Neural cell (in vitro differentiated cells): ENCODE results near the gene UBXN10. TPM values are rescaled to one million over a fixed set of nuclear protein-coding genes. Genes with fewer than 3 reads are reported as not detected.

Source experiments
- H2AFZ ChIP-seq: fragments of 200-600, 300-800 bp; sonication (generic), shearing (Covaris generic); 2 replicates; pipeline ENCODE4 v1.6.0; 2014; ENCODE audit warnings: low read depth, mild to moderate bottlenecking, antibody characterized with exemption, low read length, moderate library complexity
- H3F3A ChIP-seq: fragments of 200-600 bp; shearing (Covaris generic); 2 replicates; pipeline ENCODE4 v1.6.1; 2016; ENCODE audit warnings: mild to moderate bottlenecking, moderate library complexity, mixed read lengths, antibody characterized with exemption, low read length; ENCODE audit not compliant: insufficient read depth, poor library complexity, severe bottlenecking
- H3K27ac ChIP-seq: fragments of 200-600, 300-800 bp; sonication (generic), shearing (Covaris generic); 2 replicates; pipeline ENCODE4 v1.5.1; 2014; ENCODE audit warnings: mild to moderate bottlenecking, low read length, moderate library complexity
- H3K27me3 ChIP-seq: fragments of 300-800, 200-600 bp; sonication (generic), shearing (Covaris generic); 2 replicates; pipeline ENCODE4 v1.6.0; 2014; ENCODE audit warnings: mild to moderate bottlenecking, low read depth, low read length, moderate library complexity; ENCODE audit not compliant: insufficient read depth
- H3K36me3 ChIP-seq: fragments of 300-800, 200-600 bp; sonication (generic), shearing (Covaris generic); 2 replicates; pipeline ENCODE4 v1.5.1; 2014; ENCODE audit warnings: mild to moderate bottlenecking, antibody characterized with exemption, low read length, moderate library complexity; ENCODE audit not compliant: insufficient read depth
- H3K4me2 ChIP-seq: fragments of 300-800, 200-600 bp; sonication (generic), shearing (Covaris generic); 2 replicates; pipeline ENCODE4 v1.6.0; 2014; ENCODE audit warnings: mild to moderate bottlenecking, low read length
- H3K4me3 ChIP-seq: fragments of 300-800, 200-600 bp; sonication (generic), shearing (Covaris generic); 2 replicates; pipeline ENCODE4 v1.5.1; 2014; ENCODE audit warnings: mild to moderate bottlenecking, low read length, moderate library complexity
- H3K79me2 ChIP-seq: fragments of 200-600 bp; shearing (Covaris generic); replicated peaks from 2 replicates; pipeline ENCODE4 v1.6.0; 2014; ENCODE audit warnings: mild to moderate bottlenecking, low read length, moderate library complexity; ENCODE audit not compliant: insufficient read depth
- H3K9ac ChIP-seq: fragments of 300-800, 200-600 bp; sonication (generic), shearing (Covaris generic); 2 replicates; pipeline ENCODE4 v1.6.1; 2016; ENCODE audit warnings: mild to moderate bottlenecking, low read length, mixed read lengths
- H3K9me2 ChIP-seq: fragments of 200-600 bp; shearing (Covaris generic); 2 replicates; pipeline ENCODE4 v1.6.1; 2016; ENCODE audit warnings: mild to moderate bottlenecking, low read length, mixed read lengths; ENCODE audit not compliant: insufficient read depth
- H3K9me3 ChIP-seq: fragments of 200-600, 300-800 bp; sonication (generic), shearing (Covaris generic); 2 replicates; pipeline ENCODE4 v1.6.1; 2016; ENCODE audit warnings: mild to moderate bottlenecking, mixed run types, low read length, moderate library complexity, mixed read lengths
- H4K20me1 ChIP-seq: fragments of 200-600 bp; shearing (Covaris generic); 2 replicates; pipeline ENCODE4 v1.6.1; 2016; ENCODE audit warnings: mild to moderate bottlenecking, mixed run types; ENCODE audit not compliant: insufficient read depth
- EP300 ChIP-seq: fragments of 450-650 bp; conservative IDR thresholded peaks from 2 replicates; pipeline ENCODE4 v1.6.1; 2014; ENCODE audit warnings: antibody characterized with exemption, mild to moderate bottlenecking, moderate library complexity; ENCODE audit not compliant: poor library complexity, severe bottlenecking
- EZH2 ChIP-seq: fragments of 200-600, 300-800 bp; shearing (Covaris generic), sonication (generic); IDR thresholded peaks from 2 replicates; pipeline ENCODE4 v1.6.1; 2014; ENCODE audit warnings: antibody characterized with exemption, low read length, borderline replicate concordance, mild to moderate bottlenecking; ENCODE audit not compliant: insufficient read depth, poor library complexity, severe bottlenecking
- MXI1 ChIP-seq: fragments of 450-650 bp; conservative IDR thresholded peaks from 2 replicates; pipeline ENCODE4 v1.6.1; 2014; ENCODE audit warnings: antibody characterized with exemption, mild to moderate bottlenecking; ENCODE audit not compliant: poor library complexity, severe bottlenecking
- POLR2AphosphoS5 ChIP-seq: IDR thresholded peaks from 2 replicates; pipeline ENCODE4 v1.6.1; 2012
- RAD21 ChIP-seq: fragments of 450-650 bp; conservative IDR thresholded peaks from 2 replicates; pipeline ENCODE4 v1.6.1; 2014; ENCODE audit warnings: antibody characterized with exemption, mild to moderate bottlenecking, moderate library complexity
- REST ChIP-seq: IDR thresholded peaks from 2 replicates; pipeline ENCODE4 v1.6.1; 2012; ENCODE audit warnings: borderline replicate concordance
- SMC3 ChIP-seq: fragments of 450-650 bp; conservative IDR thresholded peaks from 2 replicates; pipeline ENCODE4 v1.6.1; 2014; ENCODE audit warnings: antibody characterized with exemption, mild to moderate bottlenecking, moderate library complexity; ENCODE audit not compliant: poor library complexity
- TAF1 ChIP-seq: IDR thresholded peaks from 2 replicates; pipeline ENCODE4 v1.6.1; 2012; ENCODE audit warnings: low read depth
- polyA plus RNA-seq: library from polyadenylated mRNA; depleted of rRNA; stranded (reverse); fragments of >200 nt; gene quantifications from 2 replicates; pipeline ENCODE4 v1.2.3, GENCODE V29; 2014
- TF ChIP-seq, protein P1 (sequence below): fragments of 450-650 bp; IDR thresholded peaks from 2 replicates; pipeline ENCODE4 v1.5.1; 2014; ENCODE audit warnings: antibody characterized with exemption, mild to moderate bottlenecking, moderate library complexity; ENCODE audit not compliant: poor library complexity, severe bottlenecking

UBXN10 gene
- polyA plus RNA-seq, 1 donor from 2014 or later = 0.64 TPM

DNA sequence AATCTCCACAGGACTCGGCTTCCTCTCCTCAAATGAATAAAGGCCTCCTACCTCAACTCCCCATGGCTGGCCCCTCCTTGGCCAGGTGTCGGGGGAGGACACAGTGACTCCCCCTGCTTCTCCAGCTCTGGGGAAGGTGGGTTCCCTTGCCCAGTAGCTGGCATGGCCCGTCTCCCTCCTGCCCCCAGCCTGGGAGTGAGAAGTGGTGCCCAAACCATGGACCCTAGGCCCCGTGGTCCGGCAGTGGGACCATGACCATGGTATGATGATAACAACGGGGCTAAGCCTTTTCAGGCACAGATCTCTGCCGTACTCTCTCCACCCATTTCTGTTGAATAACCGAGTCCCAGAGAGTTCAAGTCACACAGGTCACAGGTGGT lies 35.6 kb upstream of the UBXN10 start:
- H4K20me1 ChIP-seq = no peaks in the 10 kb centered on the region
- no peaks in the 10 kb centered on the region for H3K27me3 ChIP-seq
- no peak overlapping the region for H2AFZ ChIP-seq
- no peaks in the 10 kb centered on the region for H3F3A ChIP-seq
- no peak overlapping the region for H3K4me2 ChIP-seq
- no peaks in the 10 kb centered on the region for H3K79me2 ChIP-seq
- H3K4me3 ChIP-seq = no peak overlapping the region
- H3K9me2 ChIP-seq = no peaks in the 10 kb centered on the region
- TF ChIP-seq MXI1 = no peak
- TF ChIP-seq EZH2 = no peak
- TF ChIP-seq EP300 = no peak
- TF ChIP-seq SMC3 = no peak
- no peak for TF ChIP-seq POLR2AphosphoS5
- TF ChIP-seq TAF1 = no peak
- TF ChIP-seq, protein P1, sequence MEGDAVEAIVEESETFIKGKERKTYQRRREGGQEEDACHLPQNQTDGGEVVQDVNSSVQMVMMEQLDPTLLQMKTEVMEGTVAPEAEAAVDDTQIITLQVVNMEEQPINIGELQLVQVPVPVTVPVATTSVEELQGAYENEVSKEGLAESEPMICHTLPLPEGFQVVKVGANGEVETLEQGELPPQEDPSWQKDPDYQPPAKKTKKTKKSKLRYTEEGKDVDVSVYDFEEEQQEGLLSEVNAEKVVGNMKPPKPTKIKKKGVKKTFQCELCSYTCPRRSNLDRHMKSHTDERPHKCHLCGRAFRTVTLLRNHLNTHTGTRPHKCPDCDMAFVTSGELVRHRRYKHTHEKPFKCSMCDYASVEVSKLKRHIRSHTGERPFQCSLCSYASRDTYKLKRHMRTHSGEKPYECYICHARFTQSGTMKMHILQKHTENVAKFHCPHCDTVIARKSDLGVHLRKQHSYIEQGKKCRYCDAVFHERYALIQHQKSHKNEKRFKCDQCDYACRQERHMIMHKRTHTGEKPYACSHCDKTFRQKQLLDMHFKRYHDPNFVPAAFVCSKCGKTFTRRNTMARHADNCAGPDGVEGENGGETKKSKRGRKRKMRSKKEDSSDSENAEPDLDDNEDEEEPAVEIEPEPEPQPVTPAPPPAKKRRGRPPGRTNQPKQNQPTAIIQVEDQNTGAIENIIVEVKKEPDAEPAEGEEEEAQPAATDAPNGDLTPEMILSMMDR = no peak
- TF ChIP-seq RAD21 = no peak
- TF ChIP-seq REST = no peak
- H3K36me3 ChIP-seq = no peaks in the 10 kb centered on the region
- no peaks in the 10 kb centered on the region for H3K9me3 ChIP-seq
- H3K27ac ChIP-seq = no peak overlapping the region
- no peak overlapping the region for H3K9ac ChIP-seq

DNA sequence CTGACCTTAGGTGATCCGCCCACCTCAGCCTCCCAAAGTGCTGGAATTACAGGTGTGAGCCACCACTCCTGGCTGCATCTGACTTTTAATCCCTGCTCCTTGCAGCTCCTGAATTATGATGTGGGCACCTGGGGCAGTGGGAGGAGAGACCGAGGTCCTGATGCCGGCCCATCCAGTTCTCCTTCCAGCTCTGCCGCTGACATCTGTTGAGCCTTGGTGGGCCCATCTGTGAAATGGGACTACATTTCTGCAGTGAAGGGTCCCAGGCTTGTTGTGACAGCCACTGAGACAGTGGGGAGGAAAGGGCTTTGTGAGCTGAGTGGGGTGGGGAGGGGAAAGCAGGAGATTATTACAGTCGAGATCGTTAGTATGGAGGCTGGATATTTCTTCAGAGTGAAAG lies 34.9 kb upstream of the UBXN10 start:
- no peaks in the 10 kb centered on the region for H3K9me2 ChIP-seq
- no peaks in the 10 kb centered on the region for H3K79me2 ChIP-seq
- H3K4me2 ChIP-seq = no peak overlapping the region
- no peak overlapping the region for H3K9ac ChIP-seq
- no peak overlapping the region for H2AFZ ChIP-seq
- no peak overlapping the region for H3K4me3 ChIP-seq
- H3K27me3 ChIP-seq = no peaks in the 10 kb centered on the region
- H3K9me3 ChIP-seq = no peaks in the 10 kb centered on the region
- no peaks in the 10 kb centered on the region for H4K20me1 ChIP-seq
- H3K36me3 ChIP-seq = no peaks in the 10 kb centered on the region
- H3K27ac ChIP-seq = no peak overlapping the region
- H3F3A ChIP-seq = no peaks in the 10 kb centered on the region
- no peak for TF ChIP-seq RAD21
- TF ChIP-seq TAF1 = no peak
- no peak for TF ChIP-seq POLR2AphosphoS5
- TF ChIP-seq, protein P1 = no peak
- TF ChIP-seq MXI1 = no peak
- TF ChIP-seq EP300 = no peak
- no peak for TF ChIP-seq SMC3
- no peak for TF ChIP-seq EZH2
- no peak for TF ChIP-seq REST
